ENCODE data around the gene MGRN1.

Gene MGRN1

DNA sequence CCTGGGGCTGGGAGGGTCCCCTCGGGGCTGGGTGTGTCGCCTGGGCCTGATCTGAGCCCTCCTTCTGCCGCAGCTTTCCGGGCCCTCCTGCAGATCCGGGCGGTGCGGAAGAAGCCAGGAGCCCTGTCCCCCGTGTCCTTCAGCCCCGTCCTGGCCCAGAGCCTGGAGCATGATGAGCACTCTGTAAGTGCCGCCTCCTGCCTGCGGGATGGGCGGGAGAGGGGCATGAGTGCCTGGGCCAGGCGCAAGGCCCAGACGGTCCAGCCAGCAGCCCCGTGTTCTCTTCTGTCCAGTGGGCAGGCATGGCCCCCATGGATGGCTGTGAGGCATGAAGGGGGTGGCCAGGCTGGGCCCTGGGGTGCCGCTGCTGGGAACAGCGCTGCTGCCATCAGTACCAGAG is 52.8 kb downstream of the MGRN1 start:
- no peak for DNase-seq

DNA sequence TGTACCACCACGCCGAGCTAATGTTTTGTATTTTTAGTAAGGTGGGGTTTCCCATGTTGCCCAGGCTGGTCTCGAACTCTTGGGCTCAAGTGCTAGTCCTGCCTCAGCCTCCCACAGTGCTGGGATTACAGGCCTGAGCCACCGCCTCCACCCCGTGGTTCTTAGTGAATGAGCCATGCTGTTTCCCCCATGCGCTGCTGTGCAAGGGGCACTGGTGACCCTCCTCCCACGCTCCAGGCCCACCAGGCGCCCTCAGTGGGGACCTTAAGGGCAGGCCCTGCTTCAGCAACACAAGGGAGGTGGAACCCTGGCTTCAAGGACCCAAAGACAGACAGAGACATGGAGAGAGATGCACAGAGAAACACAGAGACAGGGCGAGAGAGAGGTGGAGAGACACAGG is 53.4 kb downstream of the MGRN1 start:
- no peak for DNase-seq

DNA sequence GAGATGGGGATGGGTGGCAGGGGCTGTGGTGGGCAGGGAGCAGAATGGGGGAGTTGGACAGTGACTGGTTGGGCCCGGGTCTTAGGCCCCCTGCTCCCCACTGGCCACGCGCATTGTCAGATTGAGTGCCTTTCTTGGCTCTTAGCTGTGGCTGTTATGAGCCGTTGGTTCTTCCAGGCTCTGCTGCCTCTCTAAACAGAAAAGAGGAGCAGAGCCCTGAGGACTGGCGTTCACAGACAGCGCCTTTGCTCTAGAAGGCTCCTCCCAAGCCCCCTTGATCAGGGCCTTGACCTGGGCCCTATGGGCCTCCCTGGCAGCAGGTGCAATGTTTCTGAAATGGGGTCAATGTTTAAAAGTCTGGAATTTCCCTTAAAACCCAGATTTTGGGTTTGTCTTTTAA is 54.0 kb downstream of the MGRN1 start:
- no peak for DNase-seq

DNA sequence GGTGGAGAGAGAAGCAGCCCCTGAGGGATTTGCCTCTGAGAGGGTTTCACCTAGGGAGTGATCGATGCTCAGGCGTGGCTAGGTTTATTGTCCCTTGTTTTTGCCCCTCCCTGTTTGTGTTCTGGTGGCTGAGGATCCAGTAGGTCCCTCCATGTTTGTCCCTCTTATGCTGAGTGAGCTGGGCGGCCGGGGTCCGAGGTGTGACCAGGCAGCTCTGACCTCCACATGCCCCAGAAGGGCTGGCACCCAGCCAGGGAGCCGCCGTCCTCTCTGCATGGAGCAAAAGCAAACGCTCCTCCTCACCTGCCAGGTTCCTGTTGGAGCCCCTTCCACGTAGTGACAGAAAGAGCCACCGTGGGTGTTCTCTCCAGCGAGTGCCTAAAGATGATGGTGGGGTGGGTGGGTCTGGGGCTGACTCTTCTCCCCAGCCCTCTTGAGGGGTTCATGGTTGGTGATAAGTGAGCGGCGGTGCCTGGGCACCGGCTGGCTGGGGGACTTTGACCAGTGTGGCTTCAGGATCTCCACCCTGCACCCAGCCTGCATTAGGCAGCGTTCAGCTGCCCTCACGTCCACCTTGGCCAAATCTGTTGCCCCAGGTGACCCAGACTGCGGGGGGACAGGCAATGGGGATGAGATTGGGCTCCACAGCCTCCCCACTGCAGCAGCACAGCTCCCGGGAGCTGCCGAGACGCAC is 54.7 kb downstream of the MGRN1 start:
- no peak for DNase-seq

DNA sequence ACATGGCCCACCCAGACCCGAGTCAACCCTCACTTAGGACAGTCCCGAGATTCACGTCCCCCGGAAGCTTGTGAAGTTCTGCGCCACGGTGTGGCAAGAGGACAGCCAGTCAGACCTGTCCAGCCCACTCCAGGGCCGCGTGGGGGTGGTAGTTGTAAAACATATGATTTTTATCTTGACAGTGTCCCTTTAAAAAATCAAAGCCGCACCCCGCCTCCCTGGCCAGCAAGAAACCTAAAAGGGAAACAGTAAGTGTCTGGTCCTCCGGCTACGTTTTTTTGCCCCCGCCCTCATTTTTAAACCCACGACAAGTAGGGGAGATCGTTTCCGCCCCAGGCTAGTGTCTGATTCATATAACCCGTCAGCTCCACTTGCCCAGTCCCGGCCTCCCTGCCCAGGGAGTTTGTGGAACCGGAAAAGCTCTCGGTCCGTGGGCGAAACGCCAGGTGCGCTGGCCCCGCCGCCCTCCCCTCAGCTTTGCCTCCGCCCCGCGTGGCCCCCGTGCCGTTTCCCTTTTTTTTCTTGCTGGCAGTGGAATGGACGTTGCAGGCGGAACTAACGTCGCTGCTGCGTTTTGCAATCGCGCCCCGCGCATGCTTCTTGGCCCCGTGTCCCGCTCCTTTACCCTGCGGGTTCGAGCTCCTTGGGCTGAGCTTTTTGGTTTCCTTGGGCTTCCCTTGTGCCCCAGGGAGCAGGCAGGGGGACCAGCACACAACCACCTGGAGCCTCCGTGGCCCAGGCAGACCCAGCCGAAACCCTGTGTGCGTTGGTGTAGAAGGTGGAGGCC is 55.4 kb downstream of the MGRN1 start:
- no peak for DNase-seq

DNA sequence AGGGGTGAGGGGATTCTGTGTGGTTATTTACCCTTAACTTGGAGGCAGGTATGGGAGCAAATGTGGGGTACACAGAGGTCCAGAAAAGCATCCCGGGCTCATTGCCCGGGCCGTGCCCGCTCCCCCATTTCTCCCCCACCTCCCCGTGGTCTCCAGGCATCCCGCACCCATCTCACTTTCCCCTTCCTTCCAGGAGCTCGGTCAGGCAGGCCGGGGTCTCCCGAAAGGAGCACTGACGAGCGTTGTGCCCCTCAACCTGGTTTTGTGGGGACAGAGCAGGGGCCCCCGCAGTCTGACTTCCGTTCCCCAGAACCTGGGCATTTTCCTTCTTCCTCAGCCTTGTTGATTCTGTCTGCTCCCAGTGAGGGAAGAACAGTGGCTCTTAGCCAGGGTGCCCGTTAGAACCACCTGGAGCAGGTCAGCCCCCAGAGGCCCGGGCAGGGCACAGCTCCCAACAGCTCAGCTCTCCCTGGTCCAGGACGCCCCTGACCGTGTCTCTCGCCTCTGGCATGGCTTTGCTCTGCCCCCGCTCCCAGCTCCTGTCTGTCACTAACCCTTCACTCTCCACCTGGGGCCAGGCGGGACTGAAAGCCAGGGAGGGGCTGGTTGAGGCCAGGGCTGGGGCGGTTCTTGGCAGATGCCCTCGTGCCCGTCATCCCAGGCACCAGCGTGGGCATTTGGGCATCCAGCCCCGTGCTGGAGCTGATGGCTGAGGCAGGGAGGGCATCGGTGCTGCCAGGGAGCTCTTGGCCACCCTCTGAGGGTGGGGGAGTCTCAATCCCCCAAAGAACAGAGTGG is 56.2 kb downstream of the MGRN1 start:
- DNase-seq: no peak

DNA sequence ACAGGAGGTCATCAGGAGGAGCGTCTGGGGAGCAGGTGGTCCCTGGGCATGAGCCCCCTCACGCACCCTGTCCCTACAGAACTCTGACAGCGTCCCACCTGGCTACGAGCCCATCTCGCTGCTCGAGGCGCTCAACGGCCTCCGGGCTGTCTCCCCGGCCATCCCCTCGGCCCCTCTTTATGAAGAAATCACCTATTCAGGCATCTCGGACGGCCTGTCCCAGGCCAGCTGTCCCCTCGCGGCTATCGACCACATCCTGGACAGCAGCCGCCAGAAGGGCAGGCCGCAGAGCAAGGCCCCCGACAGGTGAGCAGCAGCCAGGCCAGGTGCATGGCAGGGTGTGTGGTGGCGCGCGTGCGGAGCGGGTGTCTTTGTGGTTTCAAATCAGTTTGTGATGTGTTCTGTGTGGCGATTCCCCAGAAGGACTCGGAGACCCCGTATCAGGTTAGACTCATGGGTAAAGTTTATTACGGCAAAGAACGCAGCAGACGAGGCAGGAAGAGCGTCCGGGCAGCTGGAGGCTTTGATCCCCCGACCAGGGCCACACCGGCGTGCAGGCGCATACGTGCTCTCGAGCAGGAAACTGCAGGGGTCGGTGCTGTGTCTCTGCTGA is 57.0 kb downstream of the MGRN1 start:
- DNase-seq: no peak

DNA sequence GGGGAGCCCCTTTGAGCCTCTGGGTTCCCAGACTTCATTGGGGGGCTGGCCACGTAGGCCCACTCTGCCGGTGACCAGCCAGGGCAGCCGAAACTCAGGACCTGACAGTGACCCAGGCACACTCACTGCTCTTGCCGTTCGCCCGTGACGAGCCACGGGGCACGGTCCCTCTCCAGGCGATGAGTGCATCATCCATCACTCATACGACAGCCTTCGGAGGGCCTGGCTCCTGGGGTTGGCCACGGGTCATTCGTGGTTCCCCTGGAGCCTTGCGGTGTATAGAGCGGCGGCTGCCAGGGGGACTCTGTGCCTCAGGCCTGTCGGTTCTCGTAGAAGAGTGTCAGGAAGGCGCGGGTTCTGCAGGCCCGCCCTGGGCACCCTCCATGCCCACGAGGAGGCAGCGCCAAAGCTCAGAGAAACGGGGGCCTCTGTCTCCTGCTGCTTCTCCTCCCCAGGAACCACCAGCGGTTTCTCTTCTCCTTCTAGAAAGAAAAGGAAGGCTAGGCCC is 57.5 kb downstream of the MGRN1 start:
- DNase-seq: no peak

DNA sequence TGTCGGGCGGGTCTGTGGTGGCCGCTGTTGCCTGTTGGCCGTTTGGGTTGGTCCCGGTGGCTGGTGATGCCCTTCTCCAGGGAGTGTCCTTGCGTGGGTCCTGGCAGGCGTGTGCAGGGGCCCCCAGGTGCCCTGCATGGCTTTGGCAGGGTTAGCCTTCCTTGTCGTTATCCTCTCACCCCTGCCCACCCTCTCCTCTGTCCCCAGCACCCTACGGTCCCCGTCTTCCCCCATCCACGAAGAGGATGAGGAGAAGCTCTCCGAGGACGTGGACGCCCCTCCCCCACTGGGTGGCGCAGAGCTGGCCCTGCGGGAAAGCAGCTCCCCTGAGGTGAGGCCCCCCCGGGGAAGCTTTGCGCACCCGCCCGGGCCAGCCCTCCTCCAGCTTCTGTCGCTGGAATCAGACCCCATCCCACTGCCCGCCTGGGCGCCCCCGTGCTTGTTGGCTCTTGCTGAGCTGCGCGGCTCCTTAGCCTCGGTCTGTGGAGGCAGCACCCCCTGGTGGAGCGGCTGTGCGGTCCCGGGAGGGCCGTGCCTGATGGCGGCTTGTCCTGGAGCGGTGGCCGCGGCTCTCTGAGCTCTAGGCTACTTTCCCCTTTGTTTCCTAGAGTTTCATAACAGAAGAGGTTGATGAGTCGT is 58.1 kb downstream of the MGRN1 start:
- no peak for DNase-seq

DNA sequence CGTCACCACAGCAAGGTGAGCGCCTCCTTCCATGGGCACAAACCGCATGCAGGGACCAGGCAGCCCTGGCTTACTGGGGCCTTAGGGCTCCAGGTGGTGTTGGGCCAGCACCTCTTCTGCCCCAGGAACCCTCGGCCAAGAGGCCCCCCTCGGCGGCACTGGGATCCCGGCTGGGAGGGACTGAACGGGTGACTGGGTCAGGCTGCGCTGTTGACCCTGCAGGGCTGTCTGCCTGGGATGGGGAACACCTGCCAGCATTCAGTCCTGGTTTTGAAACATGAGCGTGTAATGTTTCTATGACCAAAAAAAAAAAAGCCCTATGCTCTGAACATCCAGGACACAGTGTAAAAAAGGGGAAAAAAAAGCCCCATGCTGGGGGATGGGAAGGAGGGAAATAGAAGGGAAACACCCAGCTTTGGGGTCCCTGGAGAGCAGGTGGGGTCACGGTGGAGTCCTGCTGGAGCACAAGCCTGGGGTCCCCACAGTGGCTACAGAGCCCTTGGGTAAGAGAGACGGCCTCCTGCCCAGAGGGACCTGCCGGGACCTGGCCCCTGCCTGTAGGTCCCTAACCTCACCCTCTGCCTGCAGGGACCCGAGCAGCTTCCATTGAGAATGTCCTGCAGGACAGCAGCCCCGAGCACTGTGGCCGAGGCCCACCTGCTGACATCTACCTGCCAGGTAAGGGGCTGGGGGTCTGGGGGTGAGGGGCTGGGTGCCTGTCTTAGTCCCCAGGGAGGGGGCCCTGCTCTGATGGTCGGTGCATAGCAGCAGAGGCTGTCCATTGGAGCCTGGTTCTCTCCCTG is 58.8 kb downstream of the MGRN1 start:
- DNase-seq: no peak

DNA sequence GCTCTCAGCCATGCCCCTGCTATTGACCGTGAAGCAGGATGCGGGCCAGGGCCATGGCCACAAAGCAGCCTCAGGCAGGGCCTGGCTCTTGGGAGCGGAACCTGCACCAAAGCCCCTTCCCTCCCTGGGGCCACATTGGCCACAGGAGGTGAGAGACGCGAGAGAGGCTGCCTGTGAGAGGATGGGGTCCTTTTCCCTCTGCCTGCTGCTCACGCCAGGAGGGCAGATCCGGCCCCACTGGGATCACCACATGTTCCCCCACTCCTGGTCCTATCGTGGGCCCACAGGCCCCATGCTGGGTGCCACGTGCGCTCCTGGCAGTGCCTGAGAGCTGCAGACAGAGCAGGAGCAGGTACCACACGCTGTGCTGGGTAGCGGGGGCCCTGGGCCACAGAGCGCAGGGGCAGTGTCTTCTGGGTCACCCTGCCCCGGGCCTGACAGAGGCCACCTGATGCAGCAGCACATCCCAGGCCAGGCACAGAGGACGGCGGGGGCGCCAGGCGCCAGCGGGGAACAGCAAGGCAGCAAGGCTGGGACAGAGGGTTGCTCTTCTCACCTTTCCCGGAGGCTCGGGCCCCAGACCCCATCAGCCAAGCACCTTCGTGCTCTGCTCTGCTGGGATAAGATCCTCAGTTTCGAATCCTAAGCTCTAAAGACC is 59.6 kb downstream of the MGRN1 start:
- DNase-seq: no peak

DNA sequence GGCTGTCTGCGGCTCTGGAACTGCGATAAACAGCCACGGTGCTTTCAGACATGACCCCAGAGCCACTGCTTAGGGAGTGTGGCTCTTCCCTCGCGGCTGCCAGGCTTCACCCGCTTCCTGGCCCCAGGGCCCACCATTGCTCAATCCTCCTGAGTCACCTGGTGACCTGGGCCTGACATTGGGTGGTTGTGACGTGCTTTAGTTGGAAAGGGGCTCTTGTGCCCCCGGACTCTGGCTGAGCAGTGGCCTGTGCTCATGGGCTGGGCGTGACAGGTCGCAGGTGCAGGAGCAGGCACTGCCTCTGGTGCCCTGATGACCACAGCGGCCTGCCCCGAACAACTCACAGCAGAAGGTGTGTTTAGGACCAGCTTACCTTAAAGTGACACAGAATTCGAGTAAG is 60.1 kb downstream of the MGRN1 start:
- DNase-seq: no peak

DNA sequence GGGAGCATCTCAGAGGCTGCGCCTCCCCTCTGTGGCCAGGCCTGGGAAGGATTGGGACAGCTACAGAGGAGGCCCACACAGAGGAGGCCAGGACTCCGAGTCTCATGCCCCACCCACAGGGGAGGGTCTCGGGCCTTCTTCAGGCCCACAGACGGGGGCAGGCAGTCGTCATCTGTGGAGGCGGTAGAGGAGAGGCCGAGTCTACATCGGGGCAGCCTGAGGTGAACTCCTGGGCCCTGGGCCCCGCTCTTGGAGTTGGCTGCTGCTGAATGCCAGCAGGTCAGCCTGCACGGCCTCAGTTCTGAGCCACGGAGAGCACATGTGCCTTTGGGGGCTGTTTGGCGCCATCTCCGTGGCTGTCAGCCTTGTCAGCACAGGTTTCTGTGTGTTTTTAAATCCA is 60.7 kb downstream of the MGRN1 start:
- no peak for DNase-seq

DNA sequence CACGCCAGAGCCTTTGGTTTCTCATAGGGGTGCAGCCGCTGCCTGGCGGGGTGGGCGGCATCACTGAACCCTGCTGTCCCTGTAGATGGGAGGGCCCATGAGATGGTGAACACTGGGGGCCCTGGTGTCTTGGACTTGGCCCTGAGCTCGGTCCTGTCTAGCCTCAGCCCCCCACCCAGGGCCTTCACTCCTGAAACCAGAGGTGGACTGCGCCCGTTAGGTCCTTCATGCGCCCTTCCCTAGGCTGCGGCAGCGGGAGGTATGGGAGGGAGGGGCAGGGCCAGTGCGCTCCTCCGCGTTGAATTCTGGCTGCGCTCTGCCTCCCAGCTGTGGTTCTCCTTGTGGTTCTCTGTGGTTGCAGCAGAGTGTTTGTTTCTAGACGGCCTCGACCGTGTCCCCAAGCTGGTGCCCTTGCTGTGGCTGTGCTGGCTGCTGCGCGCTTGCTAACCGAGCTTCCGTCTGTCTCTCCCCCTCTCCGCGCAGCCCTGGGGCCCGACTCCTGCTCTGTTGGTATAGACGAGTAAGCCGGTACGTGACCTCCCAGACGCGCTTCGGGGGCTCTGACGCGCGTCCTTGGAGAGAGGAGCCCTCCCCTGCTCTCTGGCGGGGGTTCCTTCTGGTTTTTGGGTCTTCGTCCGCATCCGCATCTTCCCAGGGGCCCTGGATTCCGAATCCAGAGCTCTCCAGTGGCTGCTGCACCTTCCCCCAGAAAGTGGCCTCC is 61.3 kb downstream of the MGRN1 start:
- no peak for DNase-seq

DNA sequence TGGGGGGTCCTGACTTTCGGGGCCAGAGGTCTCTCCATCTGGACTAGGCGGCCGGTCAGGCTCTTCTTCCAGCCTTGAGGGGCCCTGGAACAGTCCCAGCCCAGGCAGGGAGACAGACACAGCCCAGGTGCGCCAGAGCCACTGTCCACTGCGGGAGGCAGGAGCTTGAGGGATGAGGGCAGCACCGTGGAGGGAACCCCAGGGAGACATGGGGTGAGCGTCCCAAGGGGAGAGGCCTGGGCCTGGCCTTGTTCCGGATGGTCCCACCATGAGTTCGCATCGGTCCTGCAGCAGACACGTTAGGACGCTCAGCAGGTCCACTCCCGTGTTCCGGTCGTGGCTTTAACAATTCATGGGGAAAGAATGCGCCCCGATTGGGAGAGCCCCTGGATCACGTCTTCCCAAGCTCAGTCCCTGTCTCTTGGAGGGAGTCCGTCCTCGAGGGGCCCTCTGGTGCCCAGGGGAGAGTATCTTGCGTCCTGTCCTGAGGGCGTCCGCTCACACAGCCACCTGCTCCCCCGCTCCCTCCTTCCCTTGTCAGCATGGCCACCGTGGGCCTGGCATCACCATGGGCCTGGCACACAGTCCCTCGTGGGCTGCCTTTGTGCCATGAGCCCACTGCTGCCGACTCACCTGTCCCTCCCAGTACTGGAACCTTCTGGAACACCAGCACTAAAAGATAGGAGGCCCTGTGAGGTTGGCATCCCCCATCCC is 62.0 kb downstream of the MGRN1 start:
- no peak for DNase-seq

DNA sequence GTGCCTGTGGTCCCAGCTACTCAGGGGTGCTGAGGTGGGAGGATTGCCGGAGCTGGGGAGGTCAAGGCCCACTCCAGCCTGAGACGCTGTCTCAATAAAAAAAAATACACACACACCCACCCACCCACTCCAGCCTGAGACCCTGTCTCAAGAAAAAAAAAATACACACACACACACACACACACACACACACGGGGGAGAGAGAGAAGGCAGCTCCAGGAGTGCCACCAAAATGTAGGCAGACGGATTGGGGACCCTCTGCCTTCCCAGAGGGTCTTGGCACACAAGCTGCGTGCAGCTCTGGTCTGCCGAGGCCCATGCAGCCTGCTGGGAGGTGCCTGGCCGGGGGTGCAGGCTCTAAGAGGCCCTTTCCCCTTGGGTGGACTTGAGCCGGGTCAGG is 62.8 kb downstream of the MGRN1 start:
- DNase-seq: no peak

DNA sequence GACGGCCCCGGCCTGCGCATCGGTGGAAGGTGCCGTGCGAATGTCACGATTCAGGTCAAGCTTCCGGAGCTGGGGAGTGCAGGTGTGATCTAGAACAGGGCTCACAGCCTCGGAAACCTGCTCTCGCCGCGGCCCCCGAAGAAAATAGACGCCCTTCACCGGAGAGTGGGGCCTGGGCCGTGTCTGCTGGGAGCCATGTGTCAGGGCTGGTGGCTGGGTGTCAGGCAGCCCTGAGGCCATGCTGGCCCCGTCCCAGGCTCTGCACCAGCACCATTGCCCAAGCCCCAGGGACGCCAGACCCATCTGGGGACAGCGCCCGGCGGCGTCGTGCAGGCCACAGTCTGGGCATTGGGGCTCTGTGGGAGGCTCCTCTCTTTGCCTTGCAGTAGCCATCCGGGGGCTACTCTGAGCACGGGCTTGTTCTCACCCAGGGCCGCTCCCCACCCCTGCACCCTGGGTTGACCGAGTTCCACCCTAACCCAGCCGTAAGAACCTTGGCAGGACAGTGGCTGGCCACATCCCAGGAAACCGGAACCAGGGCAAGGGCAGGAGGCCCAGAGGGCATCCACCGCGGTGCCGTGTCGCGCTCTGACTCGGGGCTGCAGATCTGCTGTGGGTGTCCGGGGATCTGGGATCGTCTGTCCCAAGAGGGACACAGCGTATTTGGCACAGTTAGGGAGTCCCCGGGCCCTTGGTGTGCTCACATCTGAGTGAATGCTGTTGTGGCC is 63.5 kb downstream of the MGRN1 start:
- DNase-seq: no peak

DNA sequence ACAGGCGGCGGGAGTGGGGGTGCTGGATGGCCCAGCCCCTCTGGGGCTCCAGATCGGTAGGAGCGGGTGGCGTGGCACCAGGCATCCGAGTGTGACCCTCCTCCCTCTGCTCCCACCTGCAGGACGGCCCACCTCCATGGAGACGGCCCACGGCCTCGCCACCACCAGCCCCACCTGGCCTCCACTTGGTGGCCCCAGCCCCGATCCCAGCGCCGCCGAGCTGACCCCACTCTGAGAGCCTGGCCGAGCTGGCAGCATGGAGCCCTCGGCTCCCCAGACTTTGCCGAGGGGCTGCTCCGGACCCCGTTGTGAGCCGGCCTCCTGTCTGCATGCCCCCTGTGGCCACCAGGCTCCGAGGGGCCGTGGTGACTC is 64.0 kb downstream of the MGRN1 start:
- DNase-seq: no peak

DNA sequence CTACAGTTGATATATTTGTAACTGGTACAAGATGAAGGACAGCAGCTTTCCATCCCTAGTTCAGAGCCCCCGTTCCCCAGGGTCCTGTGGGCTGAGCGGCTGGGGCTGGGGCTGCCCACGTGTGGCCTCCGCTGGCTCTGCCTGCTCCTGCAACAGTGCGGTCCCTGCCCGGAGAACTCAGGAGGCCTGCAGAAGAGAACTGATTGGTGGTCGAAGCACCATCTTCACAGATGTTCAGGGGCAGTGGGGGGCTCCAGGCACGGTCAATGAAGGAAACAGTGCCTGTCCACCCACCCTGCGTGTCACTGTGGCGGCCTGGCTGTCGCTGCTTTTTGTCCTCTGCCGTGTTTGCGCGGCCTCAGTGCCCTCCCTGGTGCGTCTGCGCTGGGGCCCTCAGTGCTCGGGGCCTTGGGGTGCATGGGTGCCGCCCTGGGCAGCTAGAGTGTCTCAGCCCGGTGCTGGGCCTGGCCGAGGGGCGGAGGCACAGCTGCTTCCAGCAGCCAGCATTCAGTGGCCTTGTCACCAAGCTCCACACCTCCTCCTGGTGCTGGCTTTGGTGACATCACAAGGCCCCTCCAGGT is 64.6 kb downstream of the MGRN1 start:
- no peak for DNase-seq
